B cell (primary cell): ENCODE data around the gene RFX3. TPM values are rescaled to one million over a fixed set of nuclear protein-coding genes. Genes with fewer than 3 reads are reported as not detected.

Source experiments
- ATAC-seq: fragments of 200-7000 bp; cut with Tn5 transposase; one replicate; pipeline ENCODE4 v1.10.0; 2021; ENCODE audit warnings: low read depth, mild to moderate bottlenecking, moderate number of reproducible peaks, moderate library complexity
- CTCF ChIA-PET: fragments of 350-600 bp; sonication (Branson Sonifier 250); formaldehyde crosslinking; loops from one replicate; lab custom pipeline; 2021; ENCODE audit warnings: antibody characterized with exemption, inconsistent platforms; lab: Charles Lee
- POLR2A ChIA-PET: fragments of 350-600 bp; sonication (Branson Sonifier 250); formaldehyde crosslinking; loops from one replicate; lab custom pipeline; 2021; ENCODE audit warnings: antibody characterized with exemption; lab: Charles Lee
- DNase-seq: peaks from one replicate; pipeline ENCODE4 v3.0.0; 2013
- H2AFZ ChIP-seq: 2 replicates; pipeline ENCODE4 v1.6.1; 2012; ENCODE audit warnings: mild to moderate bottlenecking, low read depth, low read length; ENCODE audit not compliant: insufficient read depth, poor library complexity, severe bottlenecking
- H3K27ac ChIP-seq, 2 donors: 1 replicate in 1 of 2; 2 replicates in 1 of 2; pipeline ENCODE4 v1.5.1; 2012 to 2013; ENCODE audit warnings: low read length in 2 of 2, mild to moderate bottlenecking in 2 of 2, moderate library complexity in 1 of 2
- H3K27me3 ChIP-seq, 4 experiments: fragments of 200-600 bp in 1 of 4; sonication (generic) in 1 of 4; replicated peaks in 1 of 4; 1 replicate in 2 of 4; 2 replicates in 2 of 4; pipeline versions ENCODE4 v1.6.1 to v1.7.0; 2013 to 2016; ENCODE audit warnings: low read length in 3 of 4, mild to moderate bottlenecking in 2 of 4, mixed read lengths in 1 of 4, moderate library complexity in 1 of 4; ENCODE audit not compliant: insufficient read depth in 4 of 4, control insufficient read depth in 3 of 4; ENCODE audit errors: control extremely low read depth in 1 of 4
- H3K36me3 ChIP-seq, 2 experiments: replicated peaks in 1 of 2; 1 replicate in 1 of 2; 2 replicates in 1 of 2; pipeline versions ENCODE4 v1.6.1 to v1.7.1; 2013; ENCODE audit warnings: low read length in 1 of 2; ENCODE audit not compliant: insufficient read depth in 2 of 2, control insufficient read depth in 1 of 2; ENCODE audit errors: control extremely low read depth in 1 of 2, extremely low read depth in 1 of 2
- H3K4me1 ChIP-seq, 2 donors: fragments of 200-600 bp in 1 of 2; sonication (generic) in 1 of 2; 1 replicate in 1 of 2; 2 replicates in 1 of 2; pipeline versions ENCODE4 v1.5.1 to v1.6.1; 2013 to 2017; ENCODE audit warnings: low read length in 2 of 2; ENCODE audit not compliant: control insufficient read depth in 2 of 2, insufficient read depth in 2 of 2
- H3K4me2 ChIP-seq: replicated peaks from 2 replicates; pipeline ENCODE3; 2012; ENCODE audit warnings: mild to moderate bottlenecking, low read depth, low read length; ENCODE audit not compliant: poor library complexity, severe bottlenecking
- H3K4me3 ChIP-seq, 5 experiments: fragments of 200-600 bp in 1 of 5; sonication (generic) in 1 of 5; 1 replicate in 3 of 5; 2 replicates in 2 of 5; pipeline versions ENCODE4 v1.5.1 to v1.7.0; 2011 to 2016; ENCODE audit warnings: low read length in 4 of 5, mild to moderate bottlenecking in 4 of 5, low read depth in 2 of 5, control low read depth in 1 of 5, moderate library complexity in 1 of 5; ENCODE audit not compliant: insufficient read depth in 1 of 5; ENCODE audit errors: control extremely low read depth in 1 of 5, extremely low read depth in 1 of 5
- H3K79me2 ChIP-seq: fragments of 200-600 bp; sonication (generic); one replicate; pipeline ENCODE4 v1.6.0; 2016; ENCODE audit warnings: low read length; ENCODE audit not compliant: control insufficient read depth, insufficient read depth
- H3K9ac ChIP-seq: fragments of 200-600 bp; sonication (generic); 2 replicates; pipeline ENCODE4 v1.6.1; 2017; ENCODE audit warnings: mild to moderate bottlenecking, low read length, moderate library complexity
- H3K9me3 ChIP-seq, 3 donors: one replicate each; pipeline versions ENCODE4 v1.6.1 to v1.7.1; 2013; ENCODE audit warnings: low read length in 2 of 3; ENCODE audit not compliant: control insufficient read depth in 2 of 3, insufficient read depth in 1 of 3; ENCODE audit errors: control extremely low read depth in 1 of 3
- H4K20me1 ChIP-seq: 2 replicates; pipeline ENCODE4 v1.6.0; 2012; ENCODE audit warnings: mild to moderate bottlenecking, low read length; ENCODE audit not compliant: insufficient read depth, control insufficient read depth, poor library complexity, severe bottlenecking
- H3K27ac Mint-ChIP-seq: one replicate; pipeline ENCODE4 v1.8.0; 2021; ENCODE audit warnings: mixed read lengths
- H3K27me3 Mint-ChIP-seq: one replicate; pipeline ENCODE4 v1.8.0; 2021; ENCODE audit warnings: mixed read lengths
- H3K4me1 Mint-ChIP-seq: one replicate; pipeline ENCODE4 v1.8.0; 2021; ENCODE audit warnings: mixed read lengths
- H3K4me3 Mint-ChIP-seq: one replicate; pipeline ENCODE4 v1.8.0; 2021; ENCODE audit warnings: mixed read lengths
- H3K9me3 Mint-ChIP-seq: one replicate; pipeline ENCODE4 v1.8.0; 2022; ENCODE audit warnings: mixed read lengths; ENCODE audit not compliant: insufficient read depth
- EZH2 ChIP-seq: IDR thresholded peaks from 2 replicates; pipeline ENCODE4 v1.6.1; 2012; ENCODE audit warnings: borderline replicate concordance, low read depth, mild to moderate bottlenecking, moderate library complexity, low read length; ENCODE audit not compliant: insufficient read depth, poor library complexity, severe bottlenecking
- WGBS: methylation state at CpG from one replicate; pipeline ENCODE4 v1.1.5; 2013; ENCODE audit warnings: missing lambda C conversion rate; ENCODE audit not compliant: insufficient coverage; 5-methylcytosine and 5-hydroxymethylcytosine counted together
- intact Hi-C: fragments of 100-400 bp; cut with micrococcal nuclease; formaldehyde crosslinking; loops from one replicate; pipeline ENCODE4 v1.10.0; 2022
- polyA plus RNA-seq: library from polyadenylated mRNA; depleted of rRNA; stranded (reverse); fragments of >200 nt; gene quantifications from 2 replicates; pipeline ENCODE4 v1.2.3, GENCODE V29; 2012
- total RNA-seq, 2 donors: library from RNA; stranded (reverse); fragments of 120-200 nt in 1 of 2; gene quantifications; 1 replicate in 1 of 2; 2 replicates in 1 of 2; pipeline versions ENCODE4 v1.2.3 to v1.2.4, GENCODE V29; 2013 to 2022
- TF ChIP-seq, protein P1 (sequence below): fragments of 200-600 bp; IDR thresholded peaks from one replicate; pipeline ENCODE4 v1.8.0; 2022; ENCODE audit warnings: antibody characterized with exemption, mild to moderate bottlenecking

Gene RFX3
- total and polyA plus RNA-seq, 2 donors (not counting 1 experiment from before 2014, with no cell fraction given) = 6.1 to 39.1 TPM

- Histone ChIP-seq H2AFZ (peak overlapping the region; percentile 83), H3K4me2 (peak overlapping the region; percentile 85), H3K27ac (peak overlapping the region; percentile 100), H3K9ac (peak overlapping the region; percentile 100), H3K4me1 (peaks cover 17 to 35% of the 10 kb centered on the region in 2 donors), H4K20me1 (no peaks in the 10 kb centered on the region), H3K36me3 (no peaks in the 10 kb centered on the region), H3K27me3 (no peaks in the 10 kb centered on the region), H3K79me2 (peaks cover 67% of the 10 kb centered on the region), H3K4me3 (peak overlapping the region; percentile 84 to 99 (median 95)), H3K9me3 (no peaks in the 10 kb centered on the region)
- TF ChIP-seq EZH2 = no peak
- TF ChIP-seq, protein P1, sequence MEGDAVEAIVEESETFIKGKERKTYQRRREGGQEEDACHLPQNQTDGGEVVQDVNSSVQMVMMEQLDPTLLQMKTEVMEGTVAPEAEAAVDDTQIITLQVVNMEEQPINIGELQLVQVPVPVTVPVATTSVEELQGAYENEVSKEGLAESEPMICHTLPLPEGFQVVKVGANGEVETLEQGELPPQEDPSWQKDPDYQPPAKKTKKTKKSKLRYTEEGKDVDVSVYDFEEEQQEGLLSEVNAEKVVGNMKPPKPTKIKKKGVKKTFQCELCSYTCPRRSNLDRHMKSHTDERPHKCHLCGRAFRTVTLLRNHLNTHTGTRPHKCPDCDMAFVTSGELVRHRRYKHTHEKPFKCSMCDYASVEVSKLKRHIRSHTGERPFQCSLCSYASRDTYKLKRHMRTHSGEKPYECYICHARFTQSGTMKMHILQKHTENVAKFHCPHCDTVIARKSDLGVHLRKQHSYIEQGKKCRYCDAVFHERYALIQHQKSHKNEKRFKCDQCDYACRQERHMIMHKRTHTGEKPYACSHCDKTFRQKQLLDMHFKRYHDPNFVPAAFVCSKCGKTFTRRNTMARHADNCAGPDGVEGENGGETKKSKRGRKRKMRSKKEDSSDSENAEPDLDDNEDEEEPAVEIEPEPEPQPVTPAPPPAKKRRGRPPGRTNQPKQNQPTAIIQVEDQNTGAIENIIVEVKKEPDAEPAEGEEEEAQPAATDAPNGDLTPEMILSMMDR = no peak
- Mint-ChIP-seq H3K9me3 (no peaks in the 10 kb centered on the region), H3K4me3 (peak overlapping the region; percentile 100), H3K4me1 (peaks cover 48% of the 10 kb centered on the region), H3K27me3 (no peaks in the 10 kb centered on the region), H3K27ac (peak overlapping the region; percentile 100)
- under 1% methylated on average over 31 of the region's 43 CpGs for WGBS
- ATAC-seq (peak; percentile 1), DNase-seq (no peak)
- intact Hi-C loops = loop anchor here (5.0 kb wide), 2 partner anchors 1267 to 1912 kb away; partner anchors contain the start of genes PLGRKT and RCL1
- ChIA-PET CTCF (interaction anchor here (1.5 kb wide), 1 partner anchor 17 kb away, joined by 3 read pairs; no protein-coding TSS in a partner anchor), POLR2A (interaction anchor here (2.2 to 2.9 kb wide), 2 partner anchors 17 to 47 kb away, joined by 17 to 26 read pairs; no protein-coding TSS in a partner anchor)
Observed at GRCh38 chr9:3525096-3525835, 535 bp downstream of the RFX3 start.

GRCh38 chr9:3521966-3522365 lies 3.8 kb downstream of the RFX3 start:
- H3K4me1 ChIP-seq = peaks cover under 1 to 8% of the 10 kb centered on the region in 2 donors
- no peaks in the 10 kb centered on the region for H3K27me3 ChIP-seq
- no peak for TF ChIP-seq EZH2
- TF ChIP-seq, protein P1 = no peak
- Mint-ChIP-seq H3K27me3 (no peaks in the 10 kb centered on the region), H3K27ac (no peak overlapping the region), H3K4me3 (no peak overlapping the region), H3K9me3 (no peaks in the 10 kb centered on the region), H3K4me1 (peaks cover 33% of the 10 kb centered on the region)
- H3K79me2 ChIP-seq = peaks cover 67% of the 10 kb centered on the region
- peaks cover 0 to 1% of the 10 kb centered on the region in 2 experiments for H3K36me3 ChIP-seq
- no peak overlapping the region for H3K9ac ChIP-seq
- no CpG with 5 or more reads among the region's 1 CpG for WGBS
- H2AFZ ChIP-seq = no peak overlapping the region
- no peak overlapping the region for H3K27ac ChIP-seq
- no peaks in the 10 kb centered on the region for H3K9me3 ChIP-seq
- intact Hi-C loops = no loop called here
- ChIA-PET POLR2A (no interaction called here), CTCF (no interaction called here)
- peaks cover under 1% of the 10 kb centered on the region for H4K20me1 ChIP-seq
- no peak overlapping the region for H3K4me3 ChIP-seq
- ATAC-seq = no peak
- DNase-seq = no peak
- H3K4me2 ChIP-seq = no peak overlapping the region
